PC-9 (cell line): ENCODE results near the gene MYH3. TPM values are rescaled to one million over a fixed set of nuclear protein-coding genes. Genes with fewer than 3 reads are reported as not detected.

Experiments used
- BruUV-seq: library from RNA; stranded (reverse); fragments of 400-500 nt; replicated peaks from 2 replicates; lab custom pipeline; 2021; lab: Mats Ljungman, UMichigan
- CTCF ChIA-PET: fragments of 300-600 bp; sonication (Branson Sonifier 250); formaldehyde crosslinking; loops from one replicate; lab custom pipeline; 2022; ENCODE audit warnings: antibody characterized with exemption; lab: Charles Lee
- POLR2A ChIA-PET: fragments of 300-600 bp; sonication (Branson Sonifier 250); formaldehyde crosslinking; loops from one replicate; lab custom pipeline; 2022; ENCODE audit warnings: antibody characterized with exemption; ENCODE audit not compliant: unreplicated experiment; lab: Charles Lee
- DNase-seq, 2 experiments: peaks; one replicate each; pipeline versions ENCODE4 v3.0.0 to v3.0.0-alpha.2; 2015 to 2022; ENCODE audit warnings: mixed read lengths in 1 of 2
- H2AFZ ChIP-seq: fragments of 200-600 bp; sonication (generic); 2 replicates; pipeline ENCODE4 v1.8.1; 2017; ENCODE audit warnings: antibody characterized with exemption
- H3F3A ChIP-seq: fragments of 200-600 bp; sonication (generic); 2 replicates; pipeline ENCODE4 v1.8.1; 2017; ENCODE audit warnings: antibody characterized with exemption, mild to moderate bottlenecking, low read depth; ENCODE audit not compliant: insufficient read depth
- H3K27ac ChIP-seq: fragments of 200-600 bp; sonication (generic); 2 replicates; pipeline ENCODE4 v1.6.1; 2016; ENCODE audit warnings: mixed run types
- H3K27me3 ChIP-seq: fragments of 200-600 bp; sonication (generic); 2 replicates; pipeline ENCODE4 v1.6.1; 2016; ENCODE audit warnings: low read depth, mixed run types; ENCODE audit not compliant: insufficient read depth
- H3K36me3 ChIP-seq: fragments of 200-600 bp; sonication (generic); 2 replicates; pipeline ENCODE4 v1.6.1; 2016; ENCODE audit warnings: low read depth, mixed run types
- H3K4me1 ChIP-seq: fragments of 200-600 bp; sonication (generic); replicated peaks from 2 replicates; pipeline ENCODE4 v1.6.1; 2016; ENCODE audit warnings: mixed run types; ENCODE audit not compliant: insufficient read depth
- H3K4me2 ChIP-seq: fragments of 200-600 bp; sonication (generic); 2 replicates; pipeline ENCODE4 v1.6.1; 2017; ENCODE audit warnings: mixed run types
- H3K4me3 ChIP-seq: fragments of 200-600 bp; sonication (generic); 2 replicates; pipeline ENCODE4 v1.6.1; 2016; ENCODE audit warnings: mixed run types
- H3K79me2 ChIP-seq: fragments of 200-600 bp; sonication (generic); 2 replicates; pipeline ENCODE4 v1.6.1; 2017; ENCODE audit warnings: low read depth, mixed run types
- H3K9me2 ChIP-seq: fragments of 200-600 bp; sonication (generic); 2 replicates; pipeline ENCODE4 v1.8.1; 2017; ENCODE audit warnings: mild to moderate bottlenecking; ENCODE audit not compliant: insufficient read depth
- H3K9me3 ChIP-seq: fragments of 200-600 bp; sonication (generic); 2 replicates; pipeline ENCODE4 v1.8.1; 2016; ENCODE audit warnings: low read depth; ENCODE audit not compliant: insufficient read depth
- H4K20me1 ChIP-seq: fragments of 200-600 bp; sonication (generic); 2 replicates; pipeline ENCODE4 v1.8.1; 2017; ENCODE audit not compliant: insufficient read depth
- CTCF ChIP-seq: fragments of 200-600 bp; sonication (generic); conservative IDR thresholded peaks from 2 replicates; pipeline ENCODE4 v1.6.1; 2017; ENCODE audit warnings: mixed run types, antibody characterized with exemption, mild to moderate bottlenecking, moderate library complexity
- EZH2 ChIP-seq: fragments of 200-600 bp; sonication (generic); IDR thresholded peaks from 2 replicates; pipeline ENCODE4 v1.8.0; 2017; ENCODE audit warnings: antibody characterized with exemption, low read depth
- intact Hi-C: fragments of 100-400 bp; cut with micrococcal nuclease; formaldehyde crosslinking; loops from one replicate; pipeline ENCODE4 v1.10.0; 2022; ENCODE audit not compliant: unreplicated experiment
- total RNA-seq: library from RNA; stranded (reverse); gene quantifications from 2 replicates; pipeline ENCODE4 v1.2.3, GENCODE V29; 2021

MYH3 gene
- total RNA-seq, 1 experiment from 2014 or later: 0.07 TPM

GRCh38 chr17:10629706-10630105 is 27.4 kb downstream of the MYH3 start:
- Histone ChIP-seq H3K4me3 (no peak overlapping the region), H3K9me2 (no peaks in the 10 kb centered on the region), H3K36me3 (no peaks in the 10 kb centered on the region), H2AFZ (no peak overlapping the region), H3K4me1 (no peaks in the 10 kb centered on the region), H4K20me1 (no peaks in the 10 kb centered on the region), H3K27ac (no peak overlapping the region), H3F3A (no peaks in the 10 kb centered on the region), H3K27me3 (peaks cover 40% of the 10 kb centered on the region), H3K4me2 (no peak overlapping the region), H3K79me2 (no peaks in the 10 kb centered on the region), H3K9me3 (no peaks in the 10 kb centered on the region)
- no TSS peak for BruUV-seq
- TF ChIP-seq EZH2 (no peak), CTCF (no peak)
- POLR2A ChIA-PET: no interaction called here
- no peak for DNase-seq
- CTCF ChIA-PET: no interaction called here
- intact Hi-C loops: loop anchor here (5.0 kb wide), 1 partner anchor 218 kb away; no protein-coding TSS in a partner anchor

- TF ChIP-seq CTCF (peak; percentile 39; the same call in 1 of the 2 replicates), EZH2 (no peak)
- no peak overlapping the region for H2AFZ ChIP-seq
- H3K27ac ChIP-seq: no peak overlapping the region
- no peak overlapping the region for H3K4me3 ChIP-seq
- H3K4me2 ChIP-seq: no peak overlapping the region
- no peaks in the 10 kb centered on the region for H4K20me1 ChIP-seq
- intact Hi-C loops: no loop called here
- ChIA-PET POLR2A (no interaction called here), CTCF (interaction anchor here (0.6 to 0.7 kb wide), 4 partner anchors 26 to 1338 kb away, joined by 3 to 6 read pairs (median 3); no protein-coding TSS in a partner anchor)
- H3K36me3 ChIP-seq: no peaks in the 10 kb centered on the region
- H3F3A ChIP-seq: no peaks in the 10 kb centered on the region
- H3K27me3 ChIP-seq: peaks cover 42% of the 10 kb centered on the region
- no peaks in the 10 kb centered on the region for H3K79me2 ChIP-seq
- H3K9me2 ChIP-seq: no peaks in the 10 kb centered on the region
- BruUV-seq: no TSS peak
- no peaks in the 10 kb centered on the region for H3K9me3 ChIP-seq
- H3K4me1 ChIP-seq: no peaks in the 10 kb centered on the region
- DNase-seq: no peak
These were observed 28.4 kb downstream of the MYH3 start for GRCh38 chr17:10628756-10629155.

- Histone ChIP-seq H3K4me1 (no peaks in the 10 kb centered on the region), H3F3A (no peaks in the 10 kb centered on the region), H3K36me3 (no peaks in the 10 kb centered on the region), H3K9me2 (no peaks in the 10 kb centered on the region), H4K20me1 (no peaks in the 10 kb centered on the region), H2AFZ (no peak overlapping the region), H3K9me3 (no peaks in the 10 kb centered on the region), H3K27me3 (peaks cover 52% of the 10 kb centered on the region), H3K4me2 (no peak overlapping the region), H3K4me3 (no peak overlapping the region), H3K27ac (no peak overlapping the region), H3K79me2 (no peaks in the 10 kb centered on the region)
- ChIA-PET POLR2A (no interaction called here), CTCF (no interaction called here)
- BruUV-seq: no TSS peak
- DNase-seq: no peak
- intact Hi-C loops: no loop called here
- no peak for TF ChIP-seq CTCF
- TF ChIP-seq EZH2: no peak
These were observed 30.7 kb downstream of the MYH3 start for GRCh38 chr17:10626390-10626789.
